ENCODE data around the gene NPHP4.

NPHP4 gene

GRCh38 chr1:5969168-5969567, 23.1 kb downstream of the NPHP4 start:
- no peak for DNase-seq

DNA sequence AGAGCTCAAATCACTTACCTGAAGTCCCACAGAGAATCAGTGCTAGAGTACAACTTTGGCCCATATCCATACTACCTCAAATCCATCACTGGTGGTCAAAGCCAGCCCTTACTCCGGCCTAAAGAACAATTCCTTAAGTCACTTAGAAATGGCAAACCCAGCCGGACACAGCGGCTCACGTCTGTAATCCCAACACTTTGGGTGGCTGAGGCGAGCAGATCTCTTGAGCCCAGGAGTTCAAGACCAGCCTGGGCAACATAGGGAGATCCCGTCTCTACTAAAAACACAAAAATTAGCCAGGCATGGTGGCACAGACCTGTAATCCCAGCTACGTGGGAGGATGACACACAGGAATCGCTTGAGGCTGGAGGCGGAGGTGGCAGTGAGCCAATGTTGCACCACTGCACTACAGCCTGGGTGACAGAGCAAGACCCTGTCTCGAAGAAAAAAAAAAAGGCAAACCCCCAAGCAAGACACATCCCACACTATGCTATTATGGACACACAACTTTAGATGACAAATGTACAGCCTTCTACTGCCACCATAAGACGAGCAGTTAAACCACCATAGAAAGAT, 24.0 kb downstream of the NPHP4 start:
- no peak for DNase-seq

DNA sequence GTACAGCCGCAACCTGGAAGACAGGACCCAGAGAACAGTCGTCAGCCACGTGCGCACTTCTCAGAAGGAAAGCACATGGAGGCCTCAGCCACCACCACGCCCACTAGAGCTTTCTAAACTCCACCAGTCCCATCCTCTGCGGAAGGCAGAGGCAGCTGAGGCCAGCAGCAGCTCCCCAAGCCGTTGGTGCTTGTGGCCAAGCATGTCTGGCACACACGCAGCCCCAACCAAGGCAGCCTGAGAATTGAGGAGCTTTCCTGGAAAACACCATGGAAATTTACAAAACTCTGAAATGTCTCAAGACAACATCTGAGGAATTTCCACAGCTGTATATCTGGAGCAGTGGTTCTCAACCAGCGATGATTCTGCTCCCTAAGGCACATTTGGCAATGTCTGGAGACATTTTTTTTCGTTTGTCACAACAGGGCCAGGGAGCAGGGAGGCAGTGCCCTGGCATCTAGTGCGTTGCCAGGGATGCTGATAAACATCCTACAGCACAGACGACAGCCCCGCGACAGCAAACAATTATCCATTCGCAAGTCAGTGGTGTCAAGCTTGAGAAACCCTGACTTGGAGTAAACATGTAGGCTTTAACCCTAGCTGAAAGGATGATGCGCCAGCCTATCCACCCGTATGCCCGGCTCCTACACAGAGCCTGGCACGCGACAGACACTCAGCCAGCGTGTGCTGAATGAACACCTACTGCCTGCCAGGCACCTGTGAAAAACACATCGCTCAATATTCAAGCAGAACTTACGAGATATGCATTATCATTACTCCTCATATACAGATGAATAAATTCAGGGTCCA, 24.7 kb downstream of the NPHP4 start:
- no peak for DNase-seq

- no peak for DNase-seq
These were observed 25.6 kb downstream of the NPHP4 start for GRCh38 chr1:5966543-5967205.

GRCh38 chr1:5965586-5966131, 26.6 kb downstream of the NPHP4 start:
- no peak for DNase-seq

GRCh38 chr1:5962265-5963105, 29.7 kb downstream of the NPHP4 start:
- DNase-seq = no peak

DNA sequence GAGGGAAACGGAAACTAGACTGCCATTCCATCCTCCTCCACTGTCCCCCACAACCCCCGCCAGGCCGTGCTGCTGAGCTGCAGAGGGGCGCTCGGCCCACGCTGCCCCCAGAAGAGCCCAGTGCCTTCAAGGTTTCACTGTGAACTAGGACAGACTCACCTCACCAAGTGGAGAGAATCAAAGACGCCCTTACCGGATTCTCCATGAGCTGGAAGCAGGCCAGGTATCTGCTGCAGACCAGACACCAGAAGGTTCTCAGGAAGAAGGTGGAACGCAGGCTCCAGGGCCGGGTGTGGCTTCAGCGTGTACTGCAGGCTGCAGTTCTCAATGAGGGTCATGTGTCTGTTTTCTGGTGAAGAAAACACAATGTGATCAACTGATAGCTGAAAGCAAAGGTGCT, 30.6 kb downstream of the NPHP4 start:
- no peak for DNase-seq

GRCh38 chr1:5960336-5960735, 31.9 kb downstream of the NPHP4 start:
- no peak for DNase-seq

DNA sequence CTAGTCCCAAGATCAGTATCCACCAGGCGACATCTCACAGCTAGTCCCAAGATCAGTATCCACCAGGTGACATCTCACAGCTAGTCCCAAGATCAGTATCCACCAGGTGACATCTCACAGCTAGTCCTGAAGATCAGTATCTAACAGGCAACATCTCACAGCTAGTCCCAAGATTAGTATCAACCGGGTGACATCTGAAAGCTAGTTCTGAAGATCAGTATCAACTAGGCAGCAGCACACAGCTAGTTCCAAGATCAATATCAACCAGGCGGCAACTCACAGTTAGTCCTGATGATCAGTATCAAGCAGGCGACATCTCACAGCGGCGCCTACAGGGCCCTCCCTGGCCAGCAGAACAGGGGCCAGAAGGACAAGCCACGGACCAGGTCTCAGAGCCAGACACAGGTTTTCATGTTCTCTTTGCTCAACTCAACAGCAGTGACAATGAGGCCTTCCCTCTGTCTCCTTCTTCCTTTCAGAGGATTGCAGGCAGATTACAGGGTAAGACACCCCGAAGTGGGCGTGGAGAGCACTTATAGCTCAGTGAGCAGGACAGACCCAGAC, 32.5 kb downstream of the NPHP4 start:
- DNase-seq = no peak

DNA sequence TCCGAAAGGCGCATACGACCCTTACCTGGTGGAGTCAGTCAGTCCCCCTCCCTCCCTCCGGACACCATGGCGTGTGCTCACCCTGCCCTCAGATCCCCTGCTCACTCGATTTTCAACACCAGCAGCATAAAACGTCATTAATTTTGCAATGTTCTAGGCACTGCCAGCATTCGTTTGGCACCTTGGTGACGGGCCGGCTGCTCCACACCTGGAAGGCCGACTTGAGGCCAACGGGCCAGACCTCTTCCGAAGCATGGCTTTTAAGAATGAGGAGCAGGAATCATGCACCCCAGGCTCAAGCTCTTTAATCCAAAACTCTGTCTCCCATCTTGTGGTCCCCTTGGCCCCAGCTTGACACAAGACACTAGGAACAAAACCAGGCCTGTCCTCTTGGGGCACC, 33.1 kb downstream of the NPHP4 start:
- DNase-seq = no peak

DNA sequence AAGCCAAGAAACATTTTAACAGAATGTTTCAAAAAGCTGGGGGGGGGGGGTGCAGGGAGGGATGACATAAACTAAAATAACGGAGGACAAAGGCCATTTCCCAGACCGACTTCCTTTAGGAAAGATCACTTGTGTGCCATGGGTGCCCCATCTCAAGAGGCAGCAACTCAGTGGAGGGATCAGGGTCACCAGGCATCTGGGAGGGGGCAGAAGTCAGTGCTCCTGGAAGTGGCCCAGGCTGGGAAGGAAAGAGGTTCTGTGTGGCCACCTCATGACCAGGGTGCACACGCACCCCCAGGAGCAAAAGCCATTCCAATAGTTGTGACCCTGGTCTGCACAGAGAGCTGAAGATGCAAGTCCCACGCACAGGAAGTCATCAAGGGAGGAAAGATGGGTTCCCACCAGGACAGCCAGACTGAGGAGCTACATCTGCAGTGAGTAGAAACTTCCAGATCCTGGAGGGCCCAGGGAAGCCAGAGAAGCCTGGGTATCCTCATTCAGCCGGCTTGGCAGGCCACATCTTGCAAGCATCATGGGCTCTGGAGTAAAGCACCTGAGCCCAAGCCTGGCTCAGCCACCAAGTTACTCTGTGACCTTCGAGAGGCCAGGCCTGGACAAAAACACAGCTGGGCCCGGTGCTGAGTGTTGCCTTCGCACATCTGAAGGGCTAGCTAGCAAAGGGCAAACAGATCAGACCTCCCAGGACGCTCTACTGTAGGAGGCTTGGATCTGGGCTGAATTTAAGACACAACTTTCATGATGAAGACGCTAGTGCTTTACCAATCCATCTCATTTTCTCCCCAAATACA, 36.0 kb downstream of the NPHP4 start:
- no peak for DNase-seq

DNA sequence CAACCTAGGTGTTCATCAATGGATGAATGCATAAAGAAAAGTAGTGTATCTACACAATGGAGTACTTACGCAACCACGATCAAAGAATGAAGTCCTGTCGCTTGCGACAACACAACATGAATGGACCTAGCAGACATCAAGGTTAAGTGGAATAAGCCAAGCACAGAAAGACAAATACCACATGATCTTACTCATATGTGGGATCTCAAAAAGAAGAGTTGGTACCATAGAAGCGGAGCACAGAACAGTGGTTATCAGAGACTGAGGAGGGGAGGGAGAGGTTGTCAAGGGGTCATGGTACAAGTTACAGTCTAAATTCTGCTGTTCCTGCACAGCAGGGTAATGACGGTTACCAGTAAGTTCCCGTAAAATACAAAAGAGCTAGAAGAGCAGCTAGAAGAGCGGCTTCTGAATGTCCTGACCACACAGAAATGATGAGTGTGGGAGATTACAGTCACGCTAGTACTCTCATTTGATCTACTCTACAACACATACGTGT, 36.7 kb downstream of the NPHP4 start:
- DNase-seq = no peak

- DNase-seq = no peak
These were observed 37.3 kb downstream of the NPHP4 start for GRCh38 chr1:5954964-5955363.

GRCh38 chr1:5953386-5953785, 38.8 kb downstream of the NPHP4 start:
- DNase-seq = no peak

DNA sequence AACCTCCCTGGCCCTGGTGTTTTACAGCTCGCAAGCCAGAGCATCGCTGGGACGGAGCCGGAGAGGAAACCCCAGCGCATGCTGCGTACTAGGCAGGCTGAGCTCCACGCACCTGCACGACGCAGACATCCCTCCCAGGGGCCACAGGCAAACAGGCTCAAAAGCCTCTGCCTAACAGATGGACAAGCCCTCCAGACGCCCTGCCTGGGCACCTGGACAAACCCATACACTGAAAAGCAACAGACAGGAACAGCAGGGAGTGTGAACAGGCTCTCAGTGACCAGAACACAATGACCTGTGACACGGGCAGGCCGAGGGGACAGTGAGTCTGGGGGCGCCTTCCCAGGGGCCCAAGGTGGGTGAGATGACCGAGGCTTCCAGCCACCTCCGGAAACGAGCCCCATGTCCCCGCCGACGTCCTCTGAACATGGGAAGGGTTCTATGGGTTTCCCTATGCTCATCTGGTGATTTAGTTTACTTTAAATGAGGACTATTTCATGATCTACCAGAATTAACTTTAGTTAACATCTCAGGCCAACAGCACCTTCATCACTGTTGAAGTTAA, 40.3 kb downstream of the NPHP4 start:
- DNase-seq = no peak

GRCh38 chr1:5950994-5951785, 41.0 kb downstream of the NPHP4 start:
- no peak for DNase-seq

DNA sequence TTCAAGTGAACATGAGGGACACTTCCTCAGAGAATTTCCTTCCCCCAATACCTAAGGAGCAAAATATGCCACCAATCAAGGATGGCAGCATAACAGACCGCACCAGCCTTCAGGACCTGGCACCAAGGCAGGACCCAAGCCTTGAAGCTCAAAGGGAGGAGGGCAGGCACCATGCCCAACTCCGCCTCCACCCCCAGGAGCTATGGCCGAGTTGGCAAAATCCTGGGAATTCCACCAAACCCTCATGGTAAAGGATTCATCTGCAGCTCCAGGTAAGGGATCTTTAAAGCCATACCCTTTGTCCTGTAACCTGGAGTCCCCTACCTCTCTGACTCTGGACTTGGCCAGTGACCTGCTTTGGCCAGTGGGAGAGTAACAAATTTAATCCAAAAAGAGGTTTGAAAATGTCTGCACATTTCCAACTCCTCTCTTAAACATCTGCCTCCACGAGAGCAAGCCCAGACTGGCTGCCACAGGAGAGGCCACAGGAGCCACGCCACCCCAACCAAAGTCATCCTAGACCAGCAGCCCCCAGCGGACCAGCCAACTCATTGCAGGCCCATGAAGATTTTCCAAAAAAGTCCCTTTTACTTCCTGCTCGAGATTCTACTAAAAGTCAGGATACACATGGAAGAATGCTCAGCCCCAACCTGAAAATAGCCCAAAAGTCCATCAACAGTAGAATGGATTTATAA, 41.9 kb downstream of the NPHP4 start:
- DNase-seq = no peak

GRCh38 chr1:5949761-5950100, 42.5 kb downstream of the NPHP4 start:
- no peak for DNase-seq

- no peak for DNase-seq
These were observed 43.0 kb downstream of the NPHP4 start for GRCh38 chr1:5949085-5949760.
